HG03045 (cell line): ENCODE data around the gene WHRN.

ENCODE experiments used
- ATAC-seq: cut with Tn5 transposase; IDR thresholded peaks from one replicate; pipeline ENCODE4 v1.9.1; 2021; ENCODE audit warnings: mild to moderate bottlenecking, moderate library complexity; ENCODE audit not compliant: unreplicated experiment

WHRN gene

GRCh38 chr9:114369216-114370130 lies 135.8 kb downstream of the WHRN start:
- ATAC-seq: no peak

GRCh38 chr9:114367772-114368569 lies 137.3 kb downstream of the WHRN start:
- ATAC-seq: no peak

GRCh38 chr9:114367366-114367765 lies 137.9 kb downstream of the WHRN start:
- ATAC-seq: no peak

- ATAC-seq: peak; percentile 44
Observed at GRCh38 chr9:114366334-114367128, 138.7 kb downstream of the WHRN start.

GRCh38 chr9:114365194-114365593 lies 140.1 kb downstream of the WHRN start:
- no peak for ATAC-seq

- no peak for ATAC-seq
Observed at GRCh38 chr9:114364134-114365041, 140.9 kb downstream of the WHRN start.

GRCh38 chr9:114363424-114363823 lies 141.8 kb downstream of the WHRN start:
- no peak for ATAC-seq

GRCh38 chr9:114362394-114362793 lies 142.9 kb downstream of the WHRN start:
- no peak for ATAC-seq

- no peak for ATAC-seq
Observed at GRCh38 chr9:114361542-114361941, 143.7 kb downstream of the WHRN start.

- ATAC-seq: no peak
Observed at GRCh38 chr9:114359801-114360200, 145.5 kb downstream of the WHRN start.

GRCh38 chr9:114357911-114358328 lies 147.4 kb downstream of the WHRN start:
- ATAC-seq: no peak

GRCh38 chr9:114357360-114357759 lies 147.9 kb downstream of the WHRN start:
- no peak for ATAC-seq

GRCh38 chr9:114356792-114357191 lies 148.5 kb downstream of the WHRN start:
- ATAC-seq: no peak

GRCh38 chr9:114355821-114356220 lies 149.5 kb downstream of the WHRN start:
- no peak for ATAC-seq
